GM10248 (cell line): ENCODE data around the gene PDCL2.

ENCODE experiments used
- CTCF ChIA-PET: fragments of 300-600 bp; sonication (Branson Sonifier 250); formaldehyde crosslinking; extraction: SDS; loops from one replicate; lab custom pipeline; 2021; ENCODE audit warnings: antibody characterized with exemption; lab: Yijun Ruan, JAX
- POLR2A ChIA-PET: fragments of 350-650 bp; sonication (Branson Sonifier 250); formaldehyde crosslinking; extraction: SDS; loops from one replicate; lab custom pipeline; 2020; ENCODE audit warnings: antibody characterized with exemption; lab: Yijun Ruan, JAX
- DNase-seq: peaks from one replicate; pipeline ENCODE4 v3.0.0; 2012; ENCODE audit errors: extremely low spot score
- TF ChIP-seq, protein P1 (sequence below): IDR thresholded peaks from 2 replicates; pipeline ENCODE4 v1.5.1; 2012; ENCODE audit warnings: mild to moderate bottlenecking, low read depth; ENCODE audit errors: extremely low read depth, missing control alignments, control extremely low read depth

Gene PDCL2

GRCh38 chr4:55612341-55612740 lies 20.3 kb upstream of the PDCL2 start:
- CTCF ChIA-PET, result no interaction called here
- TF ChIP-seq, protein P1, sequence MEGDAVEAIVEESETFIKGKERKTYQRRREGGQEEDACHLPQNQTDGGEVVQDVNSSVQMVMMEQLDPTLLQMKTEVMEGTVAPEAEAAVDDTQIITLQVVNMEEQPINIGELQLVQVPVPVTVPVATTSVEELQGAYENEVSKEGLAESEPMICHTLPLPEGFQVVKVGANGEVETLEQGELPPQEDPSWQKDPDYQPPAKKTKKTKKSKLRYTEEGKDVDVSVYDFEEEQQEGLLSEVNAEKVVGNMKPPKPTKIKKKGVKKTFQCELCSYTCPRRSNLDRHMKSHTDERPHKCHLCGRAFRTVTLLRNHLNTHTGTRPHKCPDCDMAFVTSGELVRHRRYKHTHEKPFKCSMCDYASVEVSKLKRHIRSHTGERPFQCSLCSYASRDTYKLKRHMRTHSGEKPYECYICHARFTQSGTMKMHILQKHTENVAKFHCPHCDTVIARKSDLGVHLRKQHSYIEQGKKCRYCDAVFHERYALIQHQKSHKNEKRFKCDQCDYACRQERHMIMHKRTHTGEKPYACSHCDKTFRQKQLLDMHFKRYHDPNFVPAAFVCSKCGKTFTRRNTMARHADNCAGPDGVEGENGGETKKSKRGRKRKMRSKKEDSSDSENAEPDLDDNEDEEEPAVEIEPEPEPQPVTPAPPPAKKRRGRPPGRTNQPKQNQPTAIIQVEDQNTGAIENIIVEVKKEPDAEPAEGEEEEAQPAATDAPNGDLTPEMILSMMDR, result no peak
- POLR2A ChIA-PET, result no interaction called here
- DNase-seq, result no peak

GRCh38 chr4:55611358-55612059 lies 19.5 kb upstream of the PDCL2 start:
- TF ChIP-seq, protein P1, result no peak
- ChIA-PET POLR2A (no interaction called here), CTCF (no interaction called here)
- no peak for DNase-seq

DNA sequence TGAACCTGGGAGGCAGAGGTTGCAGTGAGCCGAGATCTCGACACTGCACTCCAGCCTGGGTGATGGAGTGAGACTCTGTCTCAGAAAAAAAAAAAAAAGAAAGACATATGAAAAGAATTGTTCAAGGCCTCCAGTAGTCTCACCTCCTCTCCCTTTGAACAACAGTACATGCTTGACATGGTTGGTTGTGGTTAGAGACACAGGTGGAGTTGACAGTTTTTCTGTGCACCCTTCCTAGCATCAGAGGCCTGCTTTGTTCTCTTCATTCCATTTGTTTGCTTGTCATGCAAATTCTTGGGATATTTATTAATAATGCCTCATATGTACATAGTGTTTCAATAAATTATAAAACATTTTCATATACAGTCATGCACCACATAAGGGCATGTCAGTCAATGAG lies 18.3 kb upstream of the PDCL2 start:
- CTCF ChIA-PET, result interaction anchor here (1.4 kb wide), 1 partner anchor 11 kb away, joined by 4 read pairs; no protein-coding TSS in a partner anchor
- TF ChIP-seq, protein P1, result no peak
- POLR2A ChIA-PET, result no interaction called here
- DNase-seq, result no peak

DNA sequence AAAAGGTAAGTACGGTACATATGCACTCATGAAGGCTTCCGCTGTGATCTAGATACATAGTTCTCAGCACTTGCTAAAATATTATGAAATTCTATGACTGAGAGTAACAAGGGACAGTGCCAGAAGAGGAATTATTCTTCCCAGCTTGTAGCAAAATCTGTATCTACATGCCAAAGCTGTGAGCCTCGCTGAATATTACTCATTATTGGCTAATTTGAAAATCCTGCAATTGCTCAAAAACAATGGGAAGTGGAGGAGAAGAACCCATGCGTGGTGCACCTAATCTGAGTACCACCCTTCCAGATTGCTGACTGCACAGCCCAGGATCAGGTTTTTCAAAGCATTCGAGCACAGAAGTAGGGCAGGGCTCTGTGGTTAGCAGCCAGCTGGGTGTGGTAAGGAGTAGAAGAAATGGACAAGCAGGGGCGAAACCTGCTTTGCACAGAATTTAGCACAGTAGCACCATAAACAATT lies 17.4 kb upstream of the PDCL2 start:
- ChIA-PET POLR2A (no interaction called here), CTCF (interaction anchor here (0.8 to 1.4 kb wide), 2 partner anchors 10 to 66 kb away, joined by 3 to 4 read pairs; no protein-coding TSS in a partner anchor)
- TF ChIP-seq, protein P1, result no peak
- DNase-seq, result no peak

DNA sequence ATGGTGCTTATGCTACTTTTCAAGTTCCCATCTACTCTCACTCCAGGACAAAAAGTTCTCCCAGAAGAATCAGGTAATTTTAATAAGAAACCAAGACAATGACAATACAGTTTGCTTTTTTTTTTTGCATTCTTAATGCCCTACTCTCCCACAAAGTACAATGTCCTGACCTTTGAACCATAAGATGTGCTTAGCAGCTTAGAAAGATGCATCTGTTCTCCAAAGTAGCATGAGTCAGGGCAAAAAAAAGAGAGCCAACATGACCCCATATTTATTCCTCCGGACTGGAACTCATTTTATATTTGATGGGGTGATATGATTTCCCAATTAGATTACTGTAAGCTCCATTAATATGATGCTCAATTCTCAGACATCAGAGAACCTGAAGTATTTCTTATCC lies 16.5 kb upstream of the PDCL2 start:
- POLR2A ChIA-PET, result no interaction called here
- TF ChIP-seq, protein P1, result no peak
- DNase-seq, result no peak
- CTCF ChIA-PET, result interaction anchor here (0.8 kb wide), 1 partner anchor 65 kb away, joined by 3 read pairs; no protein-coding TSS in a partner anchor

GRCh38 chr4:55604996-55605395 lies 13.0 kb upstream of the PDCL2 start:
- ChIA-PET CTCF (interaction anchor here (1.6 kb wide), 1 partner anchor 9 kb away, joined by 4 read pairs; no protein-coding TSS in a partner anchor), POLR2A (no interaction called here)
- TF ChIP-seq, protein P1, result no peak
- DNase-seq, result no peak
